H1 (cell line): ENCODE results near the gene RAP1GDS1. TPM values are rescaled to one million over a fixed set of nuclear protein-coding genes. Genes with fewer than 3 reads are reported as not detected.

Source experiments
- CTCF ChIA-PET: fragments of 300-600 bp; sonication (Branson Sonifier 250); formaldehyde crosslinking; loops from one replicate; lab custom pipeline; 2021; ENCODE audit not compliant: partially characterized antibody; lab: Charles Lee
- POLR2A ChIA-PET: fragments of 300-600 bp; sonication (Branson Sonifier 250); formaldehyde crosslinking; loops from one replicate; lab custom pipeline; 2021; ENCODE audit warnings: inconsistent platforms; ENCODE audit not compliant: partially characterized antibody; lab: Charles Lee
- DNase-seq, 2 experiments: peaks; one replicate each; pipeline versions ENCODE4 v3.0.0 to v3.0.0-alpha.2; 2010 to 2022; ENCODE audit warnings: low spot score in 2 of 2, low read depth in 1 of 2, mixed read lengths in 1 of 2
- FAIRE-seq: peaks from 2 replicates; lab custom pipeline; 2011; peaks lifted over from hg19 to GRCh38; lab: Jason Lieb, UNC
- H2AFZ ChIP-seq: 2 replicates; pipeline ENCODE4 v1.8.1; 2012; ENCODE audit warnings: low read length, inconsistent platforms
- H2AK5ac ChIP-seq: 2 replicates; pipeline ENCODE4 v1.6.1; 2013; ENCODE audit warnings: low read depth, low read length
- H2BK120ac ChIP-seq: replicated peaks from 2 replicates; pipeline ENCODE3; 2013; ENCODE audit warnings: low read depth, low read length, inconsistent platforms
- H2BK12ac ChIP-seq: 2 replicates; pipeline ENCODE4 v1.6.1; 2013; ENCODE audit warnings: low read depth, low read length
- H2BK15ac ChIP-seq: 2 replicates; pipeline ENCODE4 v1.6.1; 2013; ENCODE audit warnings: low read length
- H2BK20ac ChIP-seq: 2 replicates; pipeline ENCODE4 v1.6.1; 2013; ENCODE audit warnings: low read length
- H2BK5ac ChIP-seq: 2 replicates; pipeline ENCODE4 v1.6.1; 2013; ENCODE audit warnings: low read depth, low read length
- H3K14ac ChIP-seq: 2 replicates; pipeline ENCODE4 v1.6.1; 2013; ENCODE audit warnings: inconsistent platforms; ENCODE audit not compliant: insufficient read length
- H3K18ac ChIP-seq: 2 replicates; pipeline ENCODE4 v1.6.1; 2013; ENCODE audit warnings: low read length; ENCODE audit errors: extremely low read depth
- H3K23ac ChIP-seq: 2 replicates; pipeline ENCODE4 v1.6.1; 2013; ENCODE audit warnings: inconsistent platforms; ENCODE audit not compliant: insufficient read length
- H3K23me2 ChIP-seq: 2 replicates; pipeline ENCODE4 v1.6.1; 2013; ENCODE audit warnings: low read depth, low read length
- H3K27ac ChIP-seq: 2 replicates; pipeline ENCODE4 v1.6.1; 2011; ENCODE audit warnings: low read depth, low read length, inconsistent platforms
- H3K27me3 ChIP-seq, 4 experiments: replicated peaks in 1 of 4; 1 replicate in 1 of 4; 2 replicates in 3 of 4; pipeline versions ENCODE4 v1.6.1 to v1.8.1; 2011 to 2013; ENCODE audit warnings: low read length in 3 of 4, mild to moderate bottlenecking in 3 of 4, inconsistent platforms in 2 of 4, mixed read lengths in 2 of 4, moderate library complexity in 1 of 4; ENCODE audit not compliant: control insufficient read depth in 3 of 4, insufficient read depth in 3 of 4; ENCODE audit errors: extremely low read depth in 1 of 4
- H3K36me3 ChIP-seq, 4 experiments: 2 replicates each; pipeline versions ENCODE4 v1.6.1 to v1.8.1; 2011 to 2013; ENCODE audit warnings: mild to moderate bottlenecking in 4 of 4, low read length in 3 of 4, moderate library complexity in 2 of 4, control low read depth in 1 of 4, inconsistent platforms in 1 of 4; ENCODE audit not compliant: insufficient read depth in 4 of 4, control insufficient read depth in 2 of 4
- H3K4ac ChIP-seq: replicated peaks from 2 replicates; pipeline ENCODE3; 2013; ENCODE audit warnings: low read length, low read depth, mixed read lengths, inconsistent platforms; ENCODE audit not compliant: insufficient read length
- H3K4me1 ChIP-seq, 4 experiments: replicated peaks in 1 of 4; 1 replicate in 1 of 4; 2 replicates in 3 of 4; pipeline versions ENCODE4 v1.6.1 to v1.8.1; 2011 to 2013; ENCODE audit warnings: low read length in 3 of 4, inconsistent platforms in 2 of 4, mixed read lengths in 1 of 4; ENCODE audit not compliant: insufficient read depth in 4 of 4, control insufficient read depth in 3 of 4
- H3K4me2 ChIP-seq, 2 experiments: 2 replicates each; pipeline versions ENCODE4 v1.6.1 to v1.8.1; 2011 to 2013; ENCODE audit warnings: low read depth in 2 of 2, low read length in 2 of 2, control low read depth in 1 of 2, inconsistent platforms in 1 of 2, mild to moderate bottlenecking in 1 of 2; ENCODE audit not compliant: insufficient read depth in 1 of 2
- H3K4me3 ChIP-seq, 4 experiments: fragments of 200-600, 300-600 bp in 1 of 4; sonication (generic), shearing (Covaris generic), sonication (Bioruptor Twin) in 1 of 4; 2 replicates each; pipeline versions ENCODE4 v1.5.1 to v1.8.1; 2011 to 2016; ENCODE audit warnings: low read length in 4 of 4, low read depth in 3 of 4, control low read depth in 2 of 4, inconsistent platforms in 2 of 4, mild to moderate bottlenecking in 2 of 4, mixed read lengths in 1 of 4, moderate library complexity in 1 of 4; ENCODE audit not compliant: insufficient read depth in 2 of 4; ENCODE audit errors: extremely low read depth in 1 of 4
- H3K56ac ChIP-seq: replicated peaks from 2 replicates; pipeline ENCODE3; 2013; ENCODE audit warnings: low read depth, mild to moderate bottlenecking, mixed read lengths, low read length, inconsistent platforms; ENCODE audit not compliant: insufficient read length
- H3K79me1 ChIP-seq: 2 replicates; pipeline ENCODE4 v1.6.1; 2013; ENCODE audit warnings: low read depth, low read length, control low read depth
- H3K79me2 ChIP-seq, 2 experiments: 2 replicates each; pipeline versions ENCODE4 v1.6.1 to v1.8.1; 2012 to 2013; ENCODE audit warnings: low read length in 2 of 2, mild to moderate bottlenecking in 2 of 2, inconsistent platforms in 1 of 2; ENCODE audit not compliant: insufficient read depth in 2 of 2, control insufficient read depth in 1 of 2
- H3K9ac ChIP-seq, 4 experiments: replicated peaks in 1 of 4; 1 replicate in 1 of 4; 2 replicates in 3 of 4; pipeline versions ENCODE4 v1.6.1 to v1.8.1; 2011 to 2013; ENCODE audit warnings: low read depth in 3 of 4, low read length in 3 of 4, control low read depth in 2 of 4, mild to moderate bottlenecking in 2 of 4, moderate library complexity in 2 of 4, inconsistent platforms in 1 of 4; ENCODE audit errors: extremely low read depth in 1 of 4
- H3K9me3 ChIP-seq, 2 experiments: 2 replicates each; pipeline versions ENCODE4 v1.6.1 to v1.8.1; 2012 to 2013; ENCODE audit warnings: mild to moderate bottlenecking in 2 of 2, moderate library complexity in 2 of 2, control low read depth in 1 of 2, inconsistent platforms in 1 of 2, low read depth in 1 of 2, low read length in 1 of 2, mixed read lengths in 1 of 2; ENCODE audit not compliant: insufficient read depth in 2 of 2
- H4K20me1 ChIP-seq, 2 experiments: replicated peaks in 1 of 2; 2 replicates each; pipeline versions ENCODE3 to v1.8.1; 2011 to 2013; ENCODE audit warnings: inconsistent platforms in 2 of 2, low read length in 2 of 2, mild to moderate bottlenecking in 1 of 2; ENCODE audit not compliant: insufficient read depth in 2 of 2, control insufficient read depth in 1 of 2
- H4K5ac ChIP-seq: 2 replicates; pipeline ENCODE4 v1.6.1; 2013; ENCODE audit warnings: low read length, low read depth, mixed read lengths, inconsistent platforms; ENCODE audit not compliant: insufficient read length
- H4K8ac ChIP-seq: 2 replicates; pipeline ENCODE4 v1.8.0; 2013; ENCODE audit warnings: mild to moderate bottlenecking, moderate library complexity, low read length, inconsistent platforms; ENCODE audit not compliant: insufficient read depth; ENCODE audit errors: extremely low read depth
- H4K91ac ChIP-seq: replicated peaks from 2 replicates; pipeline ENCODE3; 2013; ENCODE audit warnings: low read length, mixed read lengths, inconsistent platforms; ENCODE audit not compliant: insufficient read length
- ATF3 ChIP-seq: IDR thresholded peaks from 2 replicates; pipeline ENCODE4 v1.6.1; 2011; ENCODE audit warnings: low read depth, mild to moderate bottlenecking, low read length; ENCODE audit not compliant: insufficient read depth
- CREB1 ChIP-seq: IDR thresholded peaks from 2 replicates; pipeline ENCODE4 v1.6.1; 2012; ENCODE audit warnings: inconsistent platforms
- GABPA ChIP-seq: IDR thresholded peaks from 2 replicates; pipeline ENCODE4 v1.6.1; 2011; ENCODE audit warnings: mild to moderate bottlenecking, low read length, moderate library complexity, borderline replicate concordance; ENCODE audit not compliant: insufficient read depth
- YY1 ChIP-seq: IDR thresholded peaks from 2 replicates; pipeline ENCODE4 v1.6.1; 2011; ENCODE audit warnings: low read depth, mild to moderate bottlenecking, low read length
- WGBS, 2 experiments: shearing (Covaris generic) in 1 of 2; methylation state at CpG; one replicate each; pipeline versions ENCODE4 v1.1.6 to v1.1.7; 2013 to 2015; ENCODE audit warnings: low lambda C conversion rate in 2 of 2, mixed read lengths in 2 of 2, inconsistent platforms in 1 of 2, low coverage in 1 of 2, missing lambda C conversion rate in 1 of 2; ENCODE audit not compliant: insufficient replicate concordance in 2 of 2, insufficient coverage in 1 of 2, insufficient read length in 1 of 2; ENCODE audit errors: extremely low coverage in 1 of 2, missing lambda C conversion rate in 1 of 2; 5-methylcytosine and 5-hydroxymethylcytosine counted together
- polyA plus RNA-seq, 7 experiments: library from polyadenylated mRNA; depleted of rRNA in 3 of 7; stranded (reverse) in 5 of 7; unstranded in 2 of 7; fragments of >200 nt in 5 of 7; fragments of 200-250 nt in 2 of 7; gene quantifications; 1 replicate in 5 of 7; 2 replicates in 1 of 7; 4 replicates in 1 of 7; pipeline versions ENCODE4 v1.2.1 to v1.2.3, GENCODE V29; 2011 to 2013; ENCODE audit warnings: missing spikeins in 2 of 7, mixed read lengths in 2 of 7
- total RNA-seq: library from RNA; stranded (reverse); fragmentation: NEBNext Ultra II Directional; extraction: Animal tissue kit (Norgen Biotek cat#: 25700); gene quantifications from 2 replicates; pipeline ENCODE4 v1.2.1, GENCODE V29; 2021
- TF ChIP-seq, protein P1 (sequence below), 3 experiments: IDR thresholded peaks; 1 replicate in 2 of 3; 2 replicates in 1 of 3; pipeline versions ENCODE4 v1.5.1 to v1.6.1; 2011; ENCODE audit warnings: low read length in 3 of 3, mild to moderate bottlenecking in 3 of 3, inconsistent platforms in 2 of 3, low read depth in 1 of 3, moderate library complexity in 1 of 3; ENCODE audit not compliant: insufficient read depth in 1 of 3; ENCODE audit errors: control extremely low read depth in 1 of 3

Gene RAP1GDS1
- total and polyA plus RNA-seq, 2 of the 8 experiments (the other 6 are each of a cell fraction or from before 2014, with no cell fraction given): 12.8 to 31.9 TPM

DNA sequence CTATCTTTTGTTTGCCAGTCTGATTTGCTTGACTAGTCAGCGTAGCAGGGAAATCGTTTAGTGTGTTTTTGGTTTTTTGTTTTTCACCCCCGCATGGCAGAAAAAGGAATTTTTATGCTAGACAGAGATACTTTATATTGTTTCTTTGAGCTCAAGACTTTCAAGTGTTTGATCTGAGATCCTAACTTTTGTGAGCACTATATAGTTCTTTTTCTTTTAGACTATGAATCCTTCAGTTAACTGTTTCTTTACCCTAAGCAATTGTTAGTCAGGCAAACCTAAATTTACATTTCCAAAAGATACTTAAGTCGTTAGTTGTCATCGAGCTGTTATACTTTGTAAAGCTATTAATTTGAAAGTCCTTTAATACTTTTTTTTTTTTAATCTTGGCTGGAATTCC is 73.3 kb downstream of the RAP1GDS1 start:
- no peak overlapping the region for H3K14ac ChIP-seq
- H2BK15ac ChIP-seq: no peak overlapping the region
- no peak overlapping the region for H3K4ac ChIP-seq
- H3K18ac ChIP-seq: no peak overlapping the region
- H3K4me1 ChIP-seq: peaks cover 0 to 7% (median 3%) of the 10 kb centered on the region in 4 experiments; a peak in 5 of 7 replicates
- no peak overlapping the region for H4K5ac ChIP-seq
- H2BK12ac ChIP-seq: no peak overlapping the region
- H4K20me1 ChIP-seq: no peaks in the 10 kb centered on the region
- H2BK5ac ChIP-seq: no peak overlapping the region
- H3K4me2 ChIP-seq: 0 out of 4 replicates have a peak overlapping the region, but pooled peaks of 1 of the 2 experiments have one; percentile 18
- H4K8ac ChIP-seq: no peak overlapping the region
- WGBS, 2 experiments: 48% methylated on average over 5 of the region's 5 CpGs; no CpG with 5 or more reads in 1 of the 2 experiments
- no peak overlapping the region for H2AK5ac ChIP-seq
- no peak overlapping the region for H2BK120ac ChIP-seq
- DNase-seq: no peak
- H3K56ac ChIP-seq: no peak overlapping the region
- no peak for FAIRE-seq
- H3K9ac ChIP-seq: no peak overlapping the region
- no peak overlapping the region for H3K23ac ChIP-seq
- no peak overlapping the region; a peak in 1 of 8 replicates for H3K4me3 ChIP-seq
- H3K36me3 ChIP-seq: peaks cover 0 to 6% (median 0%) of the 10 kb centered on the region in 4 experiments; a peak in 3 of 8 replicates
- no peaks in the 10 kb centered on the region; a peak in 1 of 4 replicates for H3K79me2 ChIP-seq
- ChIA-PET CTCF (interaction anchor here (0.7 to 0.8 kb wide), 2 partner anchors 189 to 1361 kb away, joined by 3 read pairs; no protein-coding TSS in a partner anchor), POLR2A (no interaction called here)
- no peak overlapping the region for H2BK20ac ChIP-seq
- no peaks in the 10 kb centered on the region for H3K79me1 ChIP-seq
- no peaks in the 10 kb centered on the region for H3K23me2 ChIP-seq
- no peak overlapping the region for H2AFZ ChIP-seq
- no peak overlapping the region for H3K27ac ChIP-seq
- peaks cover 23 to 25% of the 10 kb centered on the region in 2 experiments for H3K9me3 ChIP-seq
- no peak overlapping the region for H4K91ac ChIP-seq
- H3K27me3 ChIP-seq: no peaks in the 10 kb centered on the region
- TF ChIP-seq CREB1 (no peak), GABPA (no peak), ATF3 (no peak), YY1 (no peak)
- TF ChIP-seq, protein P1, sequence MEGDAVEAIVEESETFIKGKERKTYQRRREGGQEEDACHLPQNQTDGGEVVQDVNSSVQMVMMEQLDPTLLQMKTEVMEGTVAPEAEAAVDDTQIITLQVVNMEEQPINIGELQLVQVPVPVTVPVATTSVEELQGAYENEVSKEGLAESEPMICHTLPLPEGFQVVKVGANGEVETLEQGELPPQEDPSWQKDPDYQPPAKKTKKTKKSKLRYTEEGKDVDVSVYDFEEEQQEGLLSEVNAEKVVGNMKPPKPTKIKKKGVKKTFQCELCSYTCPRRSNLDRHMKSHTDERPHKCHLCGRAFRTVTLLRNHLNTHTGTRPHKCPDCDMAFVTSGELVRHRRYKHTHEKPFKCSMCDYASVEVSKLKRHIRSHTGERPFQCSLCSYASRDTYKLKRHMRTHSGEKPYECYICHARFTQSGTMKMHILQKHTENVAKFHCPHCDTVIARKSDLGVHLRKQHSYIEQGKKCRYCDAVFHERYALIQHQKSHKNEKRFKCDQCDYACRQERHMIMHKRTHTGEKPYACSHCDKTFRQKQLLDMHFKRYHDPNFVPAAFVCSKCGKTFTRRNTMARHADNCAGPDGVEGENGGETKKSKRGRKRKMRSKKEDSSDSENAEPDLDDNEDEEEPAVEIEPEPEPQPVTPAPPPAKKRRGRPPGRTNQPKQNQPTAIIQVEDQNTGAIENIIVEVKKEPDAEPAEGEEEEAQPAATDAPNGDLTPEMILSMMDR (IDR thresholded peaks at IDR 0.05; ENCODE audit: control extremely low read depth in 1 of 3, insufficient read depth in 1 of 3, low read depth in 1 of 3, low read length in 3 of 3): no peak
